PC-9 (cell line): ENCODE measurements around the gene ADAMTS6. TPM values are rescaled to one million over a fixed set of nuclear protein-coding genes. Genes with fewer than 3 reads are reported as not detected.

ENCODE experiments used
- BruUV-seq: library from RNA; stranded (reverse); fragments of 400-500 nt; replicated peaks from 2 replicates; lab custom pipeline; 2021; lab: Mats Ljungman, UMichigan
- CTCF ChIA-PET: fragments of 300-600 bp; sonication (Branson Sonifier 250); formaldehyde crosslinking; loops from one replicate; lab custom pipeline; 2022; ENCODE audit warnings: antibody characterized with exemption; lab: Charles Lee
- POLR2A ChIA-PET: fragments of 300-600 bp; sonication (Branson Sonifier 250); formaldehyde crosslinking; loops from one replicate; lab custom pipeline; 2022; ENCODE audit warnings: antibody characterized with exemption; ENCODE audit not compliant: unreplicated experiment; lab: Charles Lee
- DNase-seq, 2 experiments: peaks; one replicate each; pipeline versions ENCODE4 v3.0.0 to v3.0.0-alpha.2; 2015 to 2022; ENCODE audit warnings: mixed read lengths in 1 of 2
- H2AFZ ChIP-seq: fragments of 200-600 bp; sonication (generic); 2 replicates; pipeline ENCODE4 v1.8.1; 2017; ENCODE audit warnings: antibody characterized with exemption
- H3F3A ChIP-seq: fragments of 200-600 bp; sonication (generic); 2 replicates; pipeline ENCODE4 v1.8.1; 2017; ENCODE audit warnings: antibody characterized with exemption, mild to moderate bottlenecking, low read depth; ENCODE audit not compliant: insufficient read depth
- H3K27ac ChIP-seq: fragments of 200-600 bp; sonication (generic); 2 replicates; pipeline ENCODE4 v1.6.1; 2016; ENCODE audit warnings: mixed run types
- H3K27me3 ChIP-seq: fragments of 200-600 bp; sonication (generic); 2 replicates; pipeline ENCODE4 v1.6.1; 2016; ENCODE audit warnings: low read depth, mixed run types; ENCODE audit not compliant: insufficient read depth
- H3K36me3 ChIP-seq: fragments of 200-600 bp; sonication (generic); 2 replicates; pipeline ENCODE4 v1.6.1; 2016; ENCODE audit warnings: low read depth, mixed run types
- H3K4me1 ChIP-seq: fragments of 200-600 bp; sonication (generic); replicated peaks from 2 replicates; pipeline ENCODE4 v1.6.1; 2016; ENCODE audit warnings: mixed run types; ENCODE audit not compliant: insufficient read depth
- H3K4me2 ChIP-seq: fragments of 200-600 bp; sonication (generic); 2 replicates; pipeline ENCODE4 v1.6.1; 2017; ENCODE audit warnings: mixed run types
- H3K4me3 ChIP-seq: fragments of 200-600 bp; sonication (generic); 2 replicates; pipeline ENCODE4 v1.6.1; 2016; ENCODE audit warnings: mixed run types
- H3K79me2 ChIP-seq: fragments of 200-600 bp; sonication (generic); 2 replicates; pipeline ENCODE4 v1.6.1; 2017; ENCODE audit warnings: low read depth, mixed run types
- H3K9me2 ChIP-seq: fragments of 200-600 bp; sonication (generic); 2 replicates; pipeline ENCODE4 v1.8.1; 2017; ENCODE audit warnings: mild to moderate bottlenecking; ENCODE audit not compliant: insufficient read depth
- H3K9me3 ChIP-seq: fragments of 200-600 bp; sonication (generic); 2 replicates; pipeline ENCODE4 v1.8.1; 2016; ENCODE audit warnings: low read depth; ENCODE audit not compliant: insufficient read depth
- H4K20me1 ChIP-seq: fragments of 200-600 bp; sonication (generic); 2 replicates; pipeline ENCODE4 v1.8.1; 2017; ENCODE audit not compliant: insufficient read depth
- CTCF ChIP-seq: fragments of 200-600 bp; sonication (generic); conservative IDR thresholded peaks from 2 replicates; pipeline ENCODE4 v1.6.1; 2017; ENCODE audit warnings: mixed run types, antibody characterized with exemption, mild to moderate bottlenecking, moderate library complexity
- EZH2 ChIP-seq: fragments of 200-600 bp; sonication (generic); IDR thresholded peaks from 2 replicates; pipeline ENCODE4 v1.8.0; 2017; ENCODE audit warnings: antibody characterized with exemption, low read depth
- intact Hi-C: fragments of 100-400 bp; cut with micrococcal nuclease; formaldehyde crosslinking; loops from one replicate; pipeline ENCODE4 v1.10.0; 2022; ENCODE audit not compliant: unreplicated experiment
- total RNA-seq: library from RNA; stranded (reverse); gene quantifications from 2 replicates; pipeline ENCODE4 v1.2.3, GENCODE V29; 2021

The ADAMTS6 gene
- total RNA-seq, 1 experiment from 2014 or later = 1.4 TPM

- Histone ChIP-seq H3K36me3 (0 out of 2 replicates have a peak, but pooled peaks cover 1% of the 10 kb centered on the region), H3K4me3 (no peak overlapping the region), H3K27ac (no peak overlapping the region), H3K4me1 (no peaks in the 10 kb centered on the region), H3K4me2 (no peak overlapping the region), H3K27me3 (no peaks in the 10 kb centered on the region), H3F3A (no peaks in the 10 kb centered on the region), H3K9me3 (no peaks in the 10 kb centered on the region), H2AFZ (no peak overlapping the region), H4K20me1 (no peaks in the 10 kb centered on the region), H3K79me2 (no peaks in the 10 kb centered on the region), H3K9me2 (no peaks in the 10 kb centered on the region)
- DNase-seq = no peak
- BruUV-seq = no TSS peak
- CTCF ChIA-PET = no interaction called here
- no peak for TF ChIP-seq CTCF
- TF ChIP-seq EZH2 = no peak
- intact Hi-C loops = no loop called here
- POLR2A ChIA-PET = no interaction called here
These were observed 30.6 kb upstream of the ADAMTS6 start for GRCh38 chr5:65512170-65512937.

DNA sequence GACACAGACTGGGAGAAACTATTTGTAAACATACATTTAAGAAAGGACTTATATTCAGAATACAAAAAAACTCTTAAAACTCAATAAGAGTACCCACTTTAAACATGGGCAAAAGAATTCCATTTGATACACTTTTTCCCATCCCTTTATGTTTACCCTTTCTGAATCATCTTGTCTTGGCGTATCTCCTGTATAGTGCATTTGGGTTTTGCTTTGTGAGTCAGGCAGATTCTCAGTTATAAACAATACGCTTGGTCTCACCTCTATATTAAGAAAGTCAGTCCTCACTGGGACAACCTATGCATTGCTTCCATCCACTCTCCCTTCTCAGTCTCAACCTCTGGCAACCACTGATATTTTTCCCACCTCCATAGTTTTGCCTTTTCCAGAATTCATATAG lies 27.3 kb upstream of the ADAMTS6 start:
- no peak for DNase-seq
- H3K27me3 ChIP-seq = no peaks in the 10 kb centered on the region
- H3K4me1 ChIP-seq = no peaks in the 10 kb centered on the region
- H3K9me3 ChIP-seq = no peaks in the 10 kb centered on the region
- no peaks in the 10 kb centered on the region; the same call in 1 of the 2 replicates for H3K9me2 ChIP-seq
- ChIA-PET POLR2A (no interaction called here), CTCF (no interaction called here)
- H3K27ac ChIP-seq = no peak overlapping the region
- H2AFZ ChIP-seq = no peak overlapping the region
- no peak overlapping the region for H3K4me3 ChIP-seq
- no TSS peak for BruUV-seq
- intact Hi-C loops = no loop called here
- H3K36me3 ChIP-seq = no peaks in the 10 kb centered on the region
- H3K4me2 ChIP-seq = no peak overlapping the region
- no peaks in the 10 kb centered on the region for H4K20me1 ChIP-seq
- no peaks in the 10 kb centered on the region for H3K79me2 ChIP-seq
- TF ChIP-seq CTCF (no peak), EZH2 (no peak)
- no peaks in the 10 kb centered on the region for H3F3A ChIP-seq

- DNase-seq = no peak
- POLR2A ChIA-PET = no interaction called here
These were observed 25.2 kb upstream of the ADAMTS6 start for GRCh38 chr5:65506961-65507360.

More at GRCh38 chr5:65506961-65507360, 25.2 kb upstream of the ADAMTS6 start:
- CTCF ChIA-PET = no interaction called here
- no peaks in the 10 kb centered on the region for H3K27me3 ChIP-seq
- no TSS peak for BruUV-seq
- H3K79me2 ChIP-seq = no peaks in the 10 kb centered on the region
- H3K27ac ChIP-seq = no peak overlapping the region
- no peaks in the 10 kb centered on the region for H3K36me3 ChIP-seq
- no peaks in the 10 kb centered on the region; the same call in 1 of the 2 replicates for H3K9me2 ChIP-seq
- intact Hi-C loops = no loop called here
- no peaks in the 10 kb centered on the region for H3K9me3 ChIP-seq
- no peak for TF ChIP-seq EZH2
- no peak for TF ChIP-seq CTCF
- no peak overlapping the region for H3K4me3 ChIP-seq
- no peak overlapping the region for H3K4me2 ChIP-seq
- H3K4me1 ChIP-seq = no peaks in the 10 kb centered on the region
- no peaks in the 10 kb centered on the region for H3F3A ChIP-seq
- H4K20me1 ChIP-seq = no peaks in the 10 kb centered on the region
- H2AFZ ChIP-seq = no peak overlapping the region
